GM23338 (cell line): ENCODE results near the gene GGCX. TPM values are rescaled to one million over a fixed set of nuclear protein-coding genes. Genes with fewer than 3 reads are reported as not detected.
A peak's percentile ranks its signal among the peaks of the same experiment; 100 is the strongest.

Experiments
- ATAC-seq: fragments of 200-7000 bp; cut with Tn5 transposase; 3 replicates; pipeline ENCODE4 v1.9.1; 2020
- DNase-seq: peaks from one replicate; pipeline ENCODE4 v3.0.0-alpha.2; 2015; ENCODE audit warnings: low spot score
- H2AFZ ChIP-seq: fragments of 200-600 bp; sonication (generic); 2 replicates; pipeline ENCODE4 v1.8.0; 2016; ENCODE audit warnings: antibody characterized with exemption, mild to moderate bottlenecking, moderate library complexity
- H3F3A ChIP-seq: fragments of 200-600 bp; sonication (generic); replicated peaks from 2 replicates; pipeline ENCODE4 v1.8.0; 2017; ENCODE audit warnings: antibody characterized with exemption, mixed run types, low read depth
- H3K27ac ChIP-seq: fragments of 200-600 bp; sonication (generic); 2 replicates; pipeline ENCODE4 v1.6.1; 2016; ENCODE audit warnings: low read depth
- H3K27me3 ChIP-seq: fragments of 200-600 bp; sonication (generic); 2 replicates; pipeline ENCODE4 v1.8.0; 2016; ENCODE audit warnings: mild to moderate bottlenecking, mixed run types, moderate library complexity; ENCODE audit not compliant: insufficient read depth
- H3K36me3 ChIP-seq: fragments of 200-600 bp; sonication (generic); 2 replicates; pipeline ENCODE4 v1.8.0; 2016; ENCODE audit warnings: mild to moderate bottlenecking; ENCODE audit not compliant: insufficient read depth
- H3K4me1 ChIP-seq: fragments of 200-600 bp; sonication (generic); 2 replicates; pipeline ENCODE4 v1.8.0; 2016; ENCODE audit warnings: mild to moderate bottlenecking, moderate library complexity; ENCODE audit not compliant: insufficient read depth
- H3K4me2 ChIP-seq: fragments of 200-600 bp; sonication (generic); 2 replicates; pipeline ENCODE4 v1.7.1; 2017; ENCODE audit warnings: mixed run types
- H3K4me3 ChIP-seq: fragments of 200-600 bp; sonication (generic); 2 replicates; pipeline ENCODE4 v1.6.1; 2016; ENCODE audit warnings: mixed run types
- H3K79me2 ChIP-seq: fragments of 200-600 bp; sonication (generic); replicated peaks from 2 replicates; pipeline ENCODE4 v1.8.0; 2017; ENCODE audit warnings: mild to moderate bottlenecking; ENCODE audit not compliant: insufficient read depth
- H3K9me2 ChIP-seq: fragments of 200-600 bp; sonication (generic); 2 replicates; pipeline ENCODE4 v1.8.0; 2017; ENCODE audit not compliant: insufficient read depth
- H4K20me1 ChIP-seq: fragments of 200-600 bp; sonication (generic); replicated peaks from 2 replicates; pipeline ENCODE4 v1.8.0; 2017; ENCODE audit warnings: mild to moderate bottlenecking; ENCODE audit not compliant: insufficient read depth
- H3K27ac Mint-ChIP-seq: 2 replicates; pipeline ENCODE4 v1.8.0; 2020; ENCODE audit warnings: inconsistent platforms, mild to moderate bottlenecking, moderate library complexity, mixed read lengths
- H3K27me3 Mint-ChIP-seq: 3 replicates; pipeline ENCODE4 v1.8.0; 2022; ENCODE audit warnings: low read depth, mild to moderate bottlenecking, moderate library complexity, mixed read lengths, inconsistent platforms; ENCODE audit not compliant: insufficient read depth, poor library complexity
- H3K36me3 Mint-ChIP-seq: 3 replicates; pipeline ENCODE4 v1.8.0; 2021; ENCODE audit warnings: low read depth, mild to moderate bottlenecking, inconsistent platforms, moderate library complexity, mixed read lengths
- H3K4me1 Mint-ChIP-seq: 3 replicates; pipeline ENCODE4 v1.8.0; 2020; ENCODE audit warnings: mild to moderate bottlenecking, inconsistent platforms, mixed read lengths
- H3K4me3 Mint-ChIP-seq: 3 replicates; pipeline ENCODE4 v1.8.0; 2021; ENCODE audit warnings: moderate library complexity, mild to moderate bottlenecking, inconsistent platforms, mixed read lengths
- H3K9me3 Mint-ChIP-seq: 3 replicates; pipeline ENCODE4 v1.8.0; 2020; ENCODE audit warnings: moderate library complexity, mild to moderate bottlenecking, inconsistent platforms, mixed read lengths
- CREB1 ChIP-seq: fragments of 250-450 bp; sonication (Bioruptor Pico); IDR thresholded peaks from 2 replicates; pipeline ENCODE4 v1.5.0; 2020; ENCODE audit warnings: low read depth, mild to moderate bottlenecking, moderate library complexity
- ETS1 ChIP-seq: IDR thresholded peaks from 2 replicates; pipeline ENCODE4 v1.6.1; 2016; ENCODE audit warnings: antibody characterized with exemption
- EZH2 ChIP-seq: fragments of 200-600 bp; sonication (generic); IDR thresholded peaks from one replicate; pipeline ENCODE4 v1.8.0; 2017; ENCODE audit warnings: antibody characterized with exemption, mild to moderate bottlenecking, low read depth; ENCODE audit not compliant: unreplicated experiment
- EZH2phosphoT487 ChIP-seq: fragments of 200-600 bp; sonication (generic); IDR thresholded peaks from one replicate; pipeline ENCODE4 v1.8.1; 2018; ENCODE audit warnings: antibody characterized with exemption; ENCODE audit not compliant: unreplicated experiment
- JUNB ChIP-seq: IDR thresholded peaks from one replicate; pipeline ENCODE4 v1.6.1; 2016; ENCODE audit warnings: antibody characterized with exemption; ENCODE audit not compliant: unreplicated experiment
- NANOG ChIP-seq: IDR thresholded peaks from 2 replicates; pipeline ENCODE4 v1.6.1; 2016; ENCODE audit warnings: antibody characterized with exemption, borderline replicate concordance
- POLR2AphosphoS5 ChIP-seq: IDR thresholded peaks from 2 replicates; pipeline ENCODE4 v1.6.1; 2016; ENCODE audit warnings: antibody characterized with exemption, low read depth
- STAT1 ChIP-seq: IDR thresholded peaks from one replicate; pipeline ENCODE4 v1.6.1; 2016; ENCODE audit warnings: antibody characterized with exemption; ENCODE audit not compliant: unreplicated experiment
- ZNF114 ChIP-seq: fragments of 250-450 bp; sonication (Bioruptor Pico); IDR thresholded peaks from 2 replicates; pipeline ENCODE4 v1.5.0; 2020; ENCODE audit warnings: mild to moderate bottlenecking, moderate library complexity
- ZNF331 ChIP-seq: fragments of 250-450 bp; sonication (Bioruptor Pico); IDR thresholded peaks from 2 replicates; pipeline ENCODE4 v1.5.0; 2020; ENCODE audit warnings: low read depth, mild to moderate bottlenecking, moderate library complexity
- ZNF462 ChIP-seq: fragments of 250-450 bp; sonication (Bioruptor Pico); IDR thresholded peaks from 2 replicates; pipeline ENCODE4 v1.5.0; 2020; ENCODE audit warnings: mild to moderate bottlenecking, moderate library complexity
- polyA plus RNA-seq: library from polyadenylated mRNA; unstranded; fragments of >200 nt; fragmentation: Nextera tagmentation; extraction: Ambion mirVana; gene quantifications from 2 replicates; pipeline ENCODE4 v1.2.1, GENCODE V29; 2016
- total RNA-seq: library from RNA; depleted of rRNA; stranded (reverse); fragments of >200 nt; shearing (Covaris generic); gene quantifications from 2 replicates; pipeline ENCODE4 v1.2.3, GENCODE V29; 2014
- TF ChIP-seq, protein P1 (sequence below): IDR thresholded peaks from one replicate; pipeline ENCODE4 v1.6.1; 2018; ENCODE audit warnings: antibody characterized with exemption; ENCODE audit not compliant: unreplicated experiment
- TF ChIP-seq, protein P2 (sequence below), 2 experiments: fragments of 200-600 bp in 1 of 2; sonication (generic) in 1 of 2; conservative IDR thresholded peaks; 2 replicates each; pipeline versions ENCODE4 v1.5.1 to v1.6.1; 2016 to 2017; ENCODE audit warnings: antibody characterized with exemption in 2 of 2, low read depth in 2 of 2, mild to moderate bottlenecking in 2 of 2, moderate library complexity in 1 of 2

GGCX gene
- total and polyA plus RNA-seq, 2 experiments from 2014 or later = 14.4 to 36.2 TPM

DNA sequence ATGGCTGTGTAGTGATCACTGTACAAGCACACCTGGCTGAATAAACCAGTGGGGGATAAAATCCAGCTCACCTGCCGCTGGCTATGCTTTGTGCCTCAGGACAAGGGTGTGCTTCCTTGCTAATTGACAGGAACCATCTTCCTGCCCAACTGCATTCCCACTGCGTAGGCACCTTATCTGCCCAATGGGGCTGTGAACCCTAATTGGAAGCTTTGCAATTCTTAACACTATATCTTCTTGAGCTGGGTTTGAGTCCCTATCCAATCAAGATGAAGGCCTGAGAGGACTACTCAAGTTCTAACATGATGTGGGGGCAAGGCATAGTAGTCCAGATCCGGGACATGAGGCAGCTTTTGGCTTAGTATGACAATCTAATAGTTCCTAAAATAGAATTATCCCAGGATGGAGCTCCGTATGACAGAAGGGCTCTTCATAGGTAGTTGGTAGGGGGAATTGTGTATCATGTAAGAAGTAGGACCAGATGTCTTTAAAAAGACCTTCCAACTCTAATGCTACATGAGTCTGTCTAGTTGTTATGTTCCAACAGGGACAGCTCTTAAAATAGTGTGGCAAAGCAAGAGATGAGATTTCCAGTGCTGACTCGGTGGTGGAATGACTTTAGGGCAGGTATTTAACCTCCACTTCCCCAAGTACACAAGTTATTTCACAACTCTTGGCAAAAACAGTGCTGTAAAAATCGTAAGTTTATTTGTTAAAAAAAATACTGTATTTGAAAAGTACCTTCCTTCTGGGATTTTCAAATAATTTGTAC, 43.5 kb upstream of the GGCX start:
- Mint-ChIP-seq H3K27ac (no peak overlapping the region), H3K27me3 (peaks cover 21% of the 10 kb centered on the region)
- H3K4me3 ChIP-seq = no peak overlapping the region

More for the DNA sequence above, 43.5 kb upstream of the GGCX start:
- Histone ChIP-seq H3K27ac (no peak overlapping the region; the same call in 1 of the 2 replicates), H4K20me1 (peaks cover 30% of the 10 kb centered on the region), H3K4me2 (peak overlapping the region; percentile 53; the same call in 1 of the 2 replicates), H2AFZ (no peak overlapping the region), H3K9me2 (no peaks in the 10 kb centered on the region), H3K27me3 (no peaks in the 10 kb centered on the region), H3K36me3 (0 out of 2 replicates have a peak, but pooled peaks cover 3% of the 10 kb centered on the region), H3K4me1 (peaks cover 3% of the 10 kb centered on the region; the same call in 1 of the 2 replicates), H3K79me2 (peaks cover 23% of the 10 kb centered on the region), H3F3A (peaks cover 18% of the 10 kb centered on the region; the same call in 1 of the 2 replicates)
- ATAC-seq (no peak), DNase-seq (no peak)
- H3K36me3 Mint-ChIP-seq = peaks cover 36% of the 10 kb centered on the region
- peaks cover 3% of the 10 kb centered on the region; the same call in 1 of the 3 replicates for H3K9me3 Mint-ChIP-seq
- no peak for TF ChIP-seq ZNF462
- no peak; the same call in 1 of the 2 replicates for TF ChIP-seq POLR2AphosphoS5
- TF ChIP-seq, protein P1, sequence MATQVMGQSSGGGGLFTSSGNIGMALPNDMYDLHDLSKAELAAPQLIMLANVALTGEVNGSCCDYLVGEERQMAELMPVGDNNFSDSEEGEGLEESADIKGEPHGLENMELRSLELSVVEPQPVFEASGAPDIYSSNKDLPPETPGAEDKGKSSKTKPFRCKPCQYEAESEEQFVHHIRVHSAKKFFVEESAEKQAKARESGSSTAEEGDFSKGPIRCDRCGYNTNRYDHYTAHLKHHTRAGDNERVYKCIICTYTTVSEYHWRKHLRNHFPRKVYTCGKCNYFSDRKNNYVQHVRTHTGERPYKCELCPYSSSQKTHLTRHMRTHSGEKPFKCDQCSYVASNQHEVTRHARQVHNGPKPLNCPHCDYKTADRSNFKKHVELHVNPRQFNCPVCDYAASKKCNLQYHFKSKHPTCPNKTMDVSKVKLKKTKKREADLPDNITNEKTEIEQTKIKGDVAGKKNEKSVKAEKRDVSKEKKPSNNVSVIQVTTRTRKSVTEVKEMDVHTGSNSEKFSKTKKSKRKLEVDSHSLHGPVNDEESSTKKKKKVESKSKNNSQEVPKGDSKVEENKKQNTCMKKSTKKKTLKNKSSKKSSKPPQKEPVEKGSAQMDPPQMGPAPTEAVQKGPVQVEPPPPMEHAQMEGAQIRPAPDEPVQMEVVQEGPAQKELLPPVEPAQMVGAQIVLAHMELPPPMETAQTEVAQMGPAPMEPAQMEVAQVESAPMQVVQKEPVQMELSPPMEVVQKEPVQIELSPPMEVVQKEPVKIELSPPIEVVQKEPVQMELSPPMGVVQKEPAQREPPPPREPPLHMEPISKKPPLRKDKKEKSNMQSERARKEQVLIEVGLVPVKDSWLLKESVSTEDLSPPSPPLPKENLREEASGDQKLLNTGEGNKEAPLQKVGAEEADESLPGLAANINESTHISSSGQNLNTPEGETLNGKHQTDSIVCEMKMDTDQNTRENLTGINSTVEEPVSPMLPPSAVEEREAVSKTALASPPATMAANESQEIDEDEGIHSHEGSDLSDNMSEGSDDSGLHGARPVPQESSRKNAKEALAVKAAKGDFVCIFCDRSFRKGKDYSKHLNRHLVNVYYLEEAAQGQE = no peak
- TF ChIP-seq CREB1 (CRISPR knock-in tag) = no peak
- no peak for TF ChIP-seq EZH2
- no peak for TF ChIP-seq EZH2phosphoT487
- no peak for TF ChIP-seq ZNF331
- TF ChIP-seq ETS1 = no peak
- no peak for TF ChIP-seq STAT1
- no peak for TF ChIP-seq JUNB
- TF ChIP-seq NANOG = no peak
- TF ChIP-seq ZNF114 (CRISPR knock-in tag) = no peak
- TF ChIP-seq, protein P2, sequence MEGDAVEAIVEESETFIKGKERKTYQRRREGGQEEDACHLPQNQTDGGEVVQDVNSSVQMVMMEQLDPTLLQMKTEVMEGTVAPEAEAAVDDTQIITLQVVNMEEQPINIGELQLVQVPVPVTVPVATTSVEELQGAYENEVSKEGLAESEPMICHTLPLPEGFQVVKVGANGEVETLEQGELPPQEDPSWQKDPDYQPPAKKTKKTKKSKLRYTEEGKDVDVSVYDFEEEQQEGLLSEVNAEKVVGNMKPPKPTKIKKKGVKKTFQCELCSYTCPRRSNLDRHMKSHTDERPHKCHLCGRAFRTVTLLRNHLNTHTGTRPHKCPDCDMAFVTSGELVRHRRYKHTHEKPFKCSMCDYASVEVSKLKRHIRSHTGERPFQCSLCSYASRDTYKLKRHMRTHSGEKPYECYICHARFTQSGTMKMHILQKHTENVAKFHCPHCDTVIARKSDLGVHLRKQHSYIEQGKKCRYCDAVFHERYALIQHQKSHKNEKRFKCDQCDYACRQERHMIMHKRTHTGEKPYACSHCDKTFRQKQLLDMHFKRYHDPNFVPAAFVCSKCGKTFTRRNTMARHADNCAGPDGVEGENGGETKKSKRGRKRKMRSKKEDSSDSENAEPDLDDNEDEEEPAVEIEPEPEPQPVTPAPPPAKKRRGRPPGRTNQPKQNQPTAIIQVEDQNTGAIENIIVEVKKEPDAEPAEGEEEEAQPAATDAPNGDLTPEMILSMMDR (conservative IDR thresholded peaks at IDR 0.05; ENCODE audit: low read depth in 2 of 2) = no peak
- peaks cover 13% of the 10 kb centered on the region for H3K4me1 Mint-ChIP-seq
- H3K4me3 Mint-ChIP-seq = no peak overlapping the region
